CD4-positive, alpha-beta T cell treated with Interleukin-17A for 1 hour (primary cell): ENCODE measurements around the gene ALS2.
"Not testable (repeated sequence)": the region's sequence is repeated elsewhere in the genome, so short reads cannot be mapped to it uniquely, and the experiment has no call there.

Source experiments
- DNase-seq: peaks from one replicate; pipeline ENCODE4 v3.0.0-alpha.2; 2020

ALS2 gene

DNA sequence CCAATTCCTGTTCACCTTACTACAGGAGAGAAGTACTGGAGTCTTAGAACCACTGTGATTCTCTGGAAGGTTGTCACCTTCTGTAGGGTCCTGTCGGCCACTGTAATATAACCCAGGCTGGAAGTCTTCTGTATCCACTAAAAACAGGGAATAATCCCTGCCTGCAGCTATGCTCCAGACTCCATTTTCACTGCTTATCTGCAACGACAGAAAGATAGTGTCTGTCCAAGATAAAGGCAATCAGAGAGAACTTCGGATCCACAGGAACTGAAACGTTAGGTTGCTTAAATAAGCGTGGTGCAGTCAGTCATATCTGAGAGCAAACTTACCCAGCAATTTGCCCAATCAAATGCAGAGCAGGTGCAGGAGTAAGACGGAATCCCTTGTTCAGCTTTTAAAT, 34.2 kb downstream of the ALS2 start:
- no peak for DNase-seq

DNA sequence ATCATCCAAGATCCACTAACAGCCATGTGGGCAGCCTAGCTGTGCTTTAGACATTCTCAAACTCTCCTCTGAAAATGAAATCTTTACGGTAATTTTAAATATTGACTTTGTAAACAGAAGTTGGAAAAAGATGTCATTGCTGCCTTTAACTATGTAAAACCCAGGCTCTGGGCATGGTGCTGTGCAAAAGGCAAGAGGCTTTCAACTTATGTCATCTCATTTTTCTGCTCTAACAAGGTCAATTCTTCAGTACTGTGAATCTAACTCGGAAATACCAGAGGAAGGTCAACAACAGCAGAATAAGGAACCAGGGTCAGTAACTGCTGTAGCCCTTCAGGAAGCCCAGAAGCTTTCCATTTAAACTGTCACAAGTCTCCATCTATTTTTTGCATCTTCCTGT, 45.2 kb downstream of the ALS2 start:
- DNase-seq = no peak

DNA sequence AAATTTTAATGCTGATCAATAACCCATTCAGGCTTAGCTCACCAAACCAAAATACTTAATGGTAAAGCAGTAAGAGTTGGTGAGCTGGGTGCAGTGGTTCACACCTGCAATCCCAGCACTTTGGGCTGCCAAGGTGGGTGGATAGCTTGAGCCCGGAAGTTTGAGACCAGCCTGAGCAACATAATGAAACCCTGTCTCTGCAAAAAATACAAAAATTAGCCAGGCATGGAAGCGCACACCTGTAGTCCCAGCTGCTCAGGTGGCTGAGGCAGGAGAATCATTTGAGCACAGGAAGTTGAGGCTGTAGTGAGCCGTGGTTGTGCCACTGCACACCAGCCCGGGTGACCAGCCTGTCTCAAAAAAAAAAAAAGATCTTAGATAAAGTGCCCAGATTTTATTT, 46.6 kb downstream of the ALS2 start:
- DNase-seq = no peak

DNA sequence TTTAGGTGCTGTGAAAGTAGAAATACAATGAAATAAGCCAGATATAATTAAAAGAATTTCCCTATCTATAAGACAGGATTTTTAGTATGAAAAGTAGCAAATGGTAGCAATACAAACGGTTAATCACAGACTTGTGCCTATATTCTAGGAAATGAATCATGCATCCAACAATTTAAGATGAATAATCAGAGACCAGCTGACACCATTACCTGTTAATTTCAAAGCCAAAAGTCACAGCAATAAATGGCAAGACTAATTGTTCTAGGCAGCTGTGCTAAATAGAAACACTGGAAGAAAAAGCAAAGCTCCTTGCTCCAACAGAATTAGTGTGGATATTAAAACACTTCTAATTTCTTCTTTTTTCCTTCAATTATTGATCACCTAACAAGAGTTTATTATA, 47.2 kb downstream of the ALS2 start:
- DNase-seq = no peak

DNA sequence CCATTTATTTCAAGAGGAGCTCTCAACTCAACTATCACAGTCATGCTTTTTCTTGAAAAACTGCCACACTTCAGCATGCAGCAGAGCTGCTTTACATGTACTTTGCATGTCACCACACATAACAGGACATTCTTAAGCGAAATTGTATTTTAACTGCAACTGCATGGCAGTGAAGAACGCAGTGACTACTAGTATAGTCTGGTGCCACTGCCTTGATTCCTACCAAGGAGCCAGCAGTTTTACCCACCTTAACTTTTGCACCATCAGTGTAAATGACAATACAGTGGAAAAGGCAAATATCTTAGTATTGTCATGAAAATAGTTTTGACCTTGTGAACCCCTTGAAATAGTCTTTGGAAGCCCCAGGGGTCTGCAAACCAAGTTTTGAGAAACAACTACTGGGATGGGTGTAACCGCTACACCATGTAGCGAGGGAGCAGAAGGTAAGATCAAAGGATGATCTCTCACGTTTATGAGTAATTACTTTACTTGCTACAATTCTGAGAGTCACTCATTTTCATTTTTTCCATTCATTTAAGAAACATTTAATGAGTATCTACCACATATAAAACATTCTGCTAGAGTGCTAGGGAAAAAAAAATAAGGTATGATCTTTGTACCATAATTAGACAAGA, 50.0 kb downstream of the ALS2 start:
- no peak for DNase-seq

DNA sequence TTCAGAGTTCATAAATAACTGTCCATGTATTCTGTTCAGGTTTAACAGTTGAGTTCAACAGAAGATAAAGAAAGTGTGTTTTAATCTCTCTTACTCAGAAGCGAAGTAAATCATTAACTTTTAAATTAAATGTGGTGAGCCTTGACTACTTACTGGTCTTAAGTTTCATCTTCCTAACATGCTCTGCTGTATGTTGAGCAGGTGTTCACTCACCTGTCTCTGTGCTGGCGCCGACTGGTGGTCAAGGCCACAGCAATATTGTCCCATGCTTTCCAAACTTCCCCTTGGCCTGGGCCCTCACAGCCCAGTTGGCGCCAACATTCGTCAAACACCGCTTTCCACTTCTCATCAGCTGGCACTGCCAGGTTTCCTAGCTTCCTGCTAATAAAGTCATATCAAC, 65.3 kb downstream of the ALS2 start:
- DNase-seq = no peak

DNA sequence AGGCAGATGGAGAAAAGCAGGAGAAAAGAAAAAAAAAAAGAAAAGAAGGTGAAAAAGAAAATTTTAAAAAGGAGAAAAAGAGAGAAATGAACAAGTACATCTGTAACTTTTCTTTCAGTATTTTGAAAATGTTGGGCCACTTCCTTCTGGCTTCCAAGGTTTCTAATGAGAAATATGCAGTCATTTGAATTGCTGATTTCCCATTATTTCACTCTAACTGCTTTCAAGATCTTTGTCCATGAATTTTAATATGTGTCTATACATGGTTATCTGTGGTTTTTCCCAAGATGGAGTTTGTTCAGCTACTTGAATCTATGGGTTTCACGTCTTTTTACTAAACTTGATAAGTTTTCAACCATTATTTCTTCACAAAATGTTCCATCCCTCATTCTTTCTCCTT, 68.0 kb downstream of the ALS2 start:
- no peak for DNase-seq

DNA sequence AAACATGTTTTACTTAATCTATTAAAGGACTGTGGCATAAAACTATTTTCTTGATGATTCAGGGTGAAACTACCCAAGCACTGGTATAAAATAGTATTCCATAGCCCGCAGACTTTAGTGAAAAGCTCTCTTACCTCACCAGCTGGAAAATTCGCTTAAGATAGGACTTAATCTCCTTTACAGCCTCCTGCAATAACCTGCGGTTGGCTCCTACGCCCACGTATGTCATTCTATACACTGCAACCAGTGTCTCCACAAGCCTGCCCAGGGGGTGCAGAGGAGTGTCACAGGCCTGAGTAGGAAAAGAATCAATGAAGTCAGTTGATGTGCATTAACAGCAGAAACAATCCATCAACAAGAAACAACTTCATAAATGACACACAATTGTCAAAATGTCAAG, 71.0 kb downstream of the ALS2 start:
- no peak for DNase-seq

DNA sequence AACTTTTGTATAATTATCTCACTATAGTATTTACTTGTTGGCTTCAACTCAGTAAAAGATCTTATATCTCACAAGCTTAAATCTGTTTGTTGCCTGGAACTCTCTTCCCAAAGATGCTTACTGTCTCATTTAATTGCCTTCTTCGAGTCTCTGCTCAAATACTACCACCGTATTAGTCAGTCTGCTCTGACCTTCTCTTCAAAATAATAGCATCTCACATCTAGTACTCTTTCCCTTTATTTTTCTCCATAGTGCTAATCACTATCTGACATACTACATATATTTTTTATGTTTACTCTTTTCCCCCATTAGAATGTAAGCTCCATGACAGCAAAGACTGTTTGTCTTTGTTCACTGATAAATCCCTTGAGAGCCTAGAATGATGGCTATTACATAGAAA, 71.7 kb downstream of the ALS2 start:
- no peak for DNase-seq

DNA sequence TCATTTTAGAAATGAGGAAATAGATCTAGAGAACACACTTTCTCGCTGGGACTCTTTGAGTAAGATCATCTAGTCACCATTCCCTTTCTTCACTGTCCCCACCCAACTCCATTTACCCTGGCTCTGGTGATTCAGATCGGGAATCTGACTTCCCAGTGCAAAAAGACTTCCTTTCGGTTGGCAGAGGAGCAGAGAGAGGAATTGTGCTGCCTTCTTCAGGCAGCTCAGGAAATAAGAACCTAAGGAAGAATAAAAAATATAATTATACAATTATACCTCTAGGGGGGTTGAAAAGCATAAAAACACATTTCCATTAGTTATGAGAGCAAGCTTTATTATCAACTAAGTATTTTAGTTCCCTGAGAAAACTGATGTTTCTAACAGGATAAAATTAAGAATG, 73.0 kb downstream of the ALS2 start:
- no peak for DNase-seq

DNA sequence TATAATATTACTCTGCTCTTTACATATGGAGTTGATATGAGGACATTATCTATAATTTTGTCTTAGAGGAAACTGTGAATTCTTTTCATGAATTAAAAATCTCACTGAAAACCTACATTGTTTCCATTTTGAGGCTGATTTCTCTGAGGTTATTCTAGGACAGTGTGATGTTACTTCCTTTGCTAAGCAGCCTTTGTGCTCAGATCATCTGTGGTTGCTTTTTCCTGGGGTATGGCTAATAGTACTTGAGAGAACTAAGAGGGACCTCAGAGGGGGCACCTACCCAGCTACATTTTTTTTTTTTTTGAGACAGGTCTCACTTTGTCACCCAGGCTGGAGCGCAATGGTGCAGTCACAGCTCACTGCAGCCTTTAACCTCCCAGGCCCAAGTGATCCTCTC, 73.6 kb downstream of the ALS2 start:
- DNase-seq = no peak

DNA sequence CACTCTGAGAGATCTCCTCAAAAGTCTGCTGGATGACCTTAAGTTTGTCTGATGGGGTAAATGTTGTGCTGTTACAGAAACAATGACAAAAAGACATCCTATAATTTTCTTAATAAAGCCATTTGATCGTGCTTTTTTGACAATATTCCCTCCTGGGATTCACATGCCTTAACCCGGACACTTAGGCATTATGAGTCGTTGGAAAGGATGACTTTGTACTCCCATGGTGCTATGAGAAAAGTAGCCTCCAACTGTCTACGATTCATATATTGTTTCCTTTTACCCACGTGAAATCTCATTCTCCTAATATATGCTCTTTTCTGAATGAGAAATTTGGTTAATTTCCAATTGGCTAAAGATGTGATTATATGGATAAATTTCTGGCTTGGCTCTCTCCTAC, 76.2 kb downstream of the ALS2 start:
- no peak for DNase-seq

DNA sequence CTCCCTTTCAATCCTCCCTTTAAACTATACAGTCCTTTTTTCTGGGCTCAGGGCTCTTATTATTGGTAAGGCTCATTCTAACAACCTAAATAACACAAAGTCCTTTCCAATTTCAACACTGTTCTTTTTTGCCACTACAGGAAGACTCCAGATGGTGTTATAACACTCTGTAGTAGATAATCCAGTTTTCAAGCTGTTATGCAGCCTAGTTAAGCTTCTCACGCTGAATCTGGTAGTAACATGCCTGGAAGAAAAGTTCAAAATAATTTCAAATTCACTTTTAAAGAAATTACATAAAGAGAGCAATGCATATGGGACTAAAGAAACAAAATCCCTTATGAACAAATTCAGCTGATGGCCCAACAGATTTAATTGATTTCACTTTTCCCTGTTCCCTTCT, 79.1 kb downstream of the ALS2 start:
- no peak for DNase-seq

DNA sequence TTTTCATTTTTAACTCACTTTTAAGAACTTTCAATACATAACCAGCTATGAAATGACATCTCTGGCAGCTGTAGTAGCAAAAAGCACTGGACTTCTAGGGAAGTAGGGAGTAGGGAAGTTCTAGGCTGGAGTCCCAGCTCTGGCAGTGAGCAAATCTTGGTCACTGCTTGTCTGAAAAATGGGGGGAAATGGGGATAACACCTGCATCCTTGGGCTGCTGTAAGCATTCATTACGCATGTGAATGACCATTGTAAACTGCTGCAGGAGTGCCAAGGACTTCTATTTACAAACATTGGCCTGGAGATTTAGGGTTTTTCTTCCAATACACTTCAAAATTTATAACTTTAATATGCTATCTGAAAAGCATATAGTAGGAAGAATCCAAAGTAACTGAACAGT, 81.3 kb downstream of the ALS2 start:
- DNase-seq = no peak

DNA sequence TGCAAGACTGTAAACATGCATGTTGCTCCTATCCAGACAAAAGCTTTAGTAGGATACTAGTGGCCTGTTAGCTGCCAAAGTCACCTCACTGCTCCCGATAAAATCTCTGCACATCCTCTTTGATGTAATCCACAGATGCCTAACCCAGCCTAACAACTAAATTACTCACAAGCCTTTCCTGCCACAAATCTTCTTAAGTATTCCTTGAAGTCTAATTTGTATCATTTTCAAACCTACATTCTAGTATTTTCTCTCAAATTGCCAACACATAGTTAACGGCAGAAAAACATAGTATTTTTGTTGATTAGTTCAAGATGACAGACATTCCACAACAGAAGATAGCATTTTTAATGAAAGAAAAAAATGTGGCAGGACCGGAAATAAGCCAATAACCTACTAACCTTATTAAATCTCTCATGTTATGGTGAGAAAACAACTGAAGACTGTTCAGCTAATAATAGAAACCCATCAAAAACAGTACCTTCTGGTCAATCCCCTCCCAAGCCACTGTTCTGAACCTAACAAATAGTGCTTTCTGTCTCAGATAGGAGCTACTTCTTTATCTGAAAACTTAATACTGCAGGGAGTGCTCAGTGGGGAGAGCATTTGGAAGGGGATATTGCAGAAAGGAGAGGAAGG, 82.0 kb downstream of the ALS2 start, which contains the start of gene MPP4:
MPP4 (minus strand) TSS at position 57 of the 639 bp plus-strand sequence. CDS start 4,690 bp downstream, outside the sequence.
- DNase-seq = no peak

DNA sequence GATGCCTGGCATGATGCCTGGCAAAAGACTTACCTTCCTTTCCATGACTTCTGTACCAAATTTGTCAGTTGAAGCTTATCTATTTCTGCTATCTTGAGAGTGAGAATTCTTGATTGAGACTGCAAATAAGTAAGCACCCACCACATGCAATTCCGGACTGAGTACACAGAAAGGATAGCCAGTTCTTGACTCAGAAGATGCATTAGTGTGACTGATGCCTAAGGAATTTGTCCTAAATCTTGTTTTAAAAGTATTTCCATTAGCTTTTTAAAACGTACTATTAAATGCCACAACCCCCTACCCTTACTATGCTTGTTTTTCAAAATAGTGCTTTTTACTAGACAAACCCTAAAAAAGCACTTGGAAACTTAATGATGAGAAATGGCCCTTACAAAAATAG, 82.8 kb downstream of the ALS2 start:
- DNase-seq = no peak

DNA sequence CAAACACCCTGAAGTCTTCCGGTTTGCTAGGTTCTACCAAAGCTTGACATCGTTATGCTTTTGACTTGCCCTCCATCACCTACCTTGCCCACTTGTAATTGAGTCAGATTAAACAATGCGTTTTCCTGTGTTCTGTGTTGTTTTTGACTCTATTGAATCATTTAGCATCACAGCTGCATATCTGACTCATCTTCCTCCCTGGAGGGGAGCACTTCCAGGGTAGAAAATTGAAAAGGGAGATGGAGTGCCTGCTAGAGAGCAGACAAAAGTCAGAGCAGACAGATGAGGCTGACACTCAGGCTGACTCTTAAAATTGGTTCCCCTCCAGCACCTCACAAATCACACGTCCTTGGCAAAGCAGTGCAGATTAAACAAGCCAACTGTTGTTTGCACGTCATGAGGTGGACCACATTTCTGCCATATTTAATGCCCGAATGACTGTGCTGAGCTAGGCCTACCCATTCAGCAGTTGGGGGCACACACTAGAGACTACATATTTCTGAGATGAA, 84.5 kb downstream of the ALS2 start:
- DNase-seq = no peak

DNA sequence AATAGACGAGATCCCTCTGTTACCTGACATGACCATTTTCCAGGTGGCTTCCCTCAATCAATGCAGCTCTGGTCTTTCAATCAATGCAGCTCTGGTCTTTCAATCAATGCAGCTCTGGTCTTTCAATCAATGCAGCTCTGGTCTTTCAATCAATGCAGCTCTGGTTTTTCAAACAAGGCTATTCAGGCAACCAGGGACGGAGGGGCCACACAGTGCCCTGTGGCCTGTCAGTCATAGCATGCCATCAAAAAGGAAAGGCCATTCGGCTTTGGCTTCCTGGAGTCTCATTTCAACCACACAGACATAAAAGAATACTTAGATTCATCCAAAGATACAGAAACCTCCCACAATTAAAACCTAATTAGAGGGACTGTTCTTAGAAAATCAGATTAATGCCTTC, 95.6 kb downstream of the ALS2 start:
- DNase-seq = no peak

DNA sequence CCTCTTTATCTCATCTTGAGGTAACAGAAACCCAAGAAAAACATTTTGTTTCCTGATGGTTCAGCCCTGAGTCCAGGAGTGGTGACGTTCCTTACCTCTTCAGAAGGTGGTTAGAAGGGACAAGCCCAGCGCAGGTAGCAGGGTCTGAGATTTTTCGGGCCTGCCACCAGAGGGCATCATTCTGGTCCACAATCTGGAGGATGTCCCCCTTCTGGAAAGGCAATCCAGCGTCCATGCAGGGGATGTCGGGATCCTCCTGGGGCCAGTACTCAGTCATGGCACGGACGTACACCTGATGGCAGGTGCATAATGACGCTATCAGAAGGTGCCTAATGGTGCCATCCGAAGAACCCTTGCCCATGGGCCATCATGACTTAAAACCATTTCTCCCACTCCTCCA, 100.0 kb downstream of the ALS2 start:
- DNase-seq = peak; percentile 9

DNA sequence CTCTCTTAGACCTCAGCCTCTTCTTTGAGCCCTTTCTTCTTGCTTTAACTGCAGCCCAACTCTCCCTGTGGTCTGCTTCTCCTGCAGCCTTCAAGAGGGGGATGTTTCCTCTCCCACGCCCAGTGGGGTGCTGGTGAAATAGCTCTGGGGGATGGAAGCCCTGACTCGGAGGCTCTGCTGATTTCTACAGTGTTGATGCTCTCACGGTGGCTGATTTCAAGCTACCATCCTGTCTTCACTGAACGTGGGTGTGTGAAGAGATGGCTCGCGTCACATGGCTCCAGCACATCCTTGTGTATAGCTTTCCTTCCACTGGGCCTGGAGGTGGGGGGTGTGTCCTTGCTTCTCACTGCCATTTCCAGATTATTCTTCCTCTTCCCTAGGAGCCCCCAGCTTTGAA, 102.3 kb downstream of the ALS2 start:
- no peak for DNase-seq

DNA sequence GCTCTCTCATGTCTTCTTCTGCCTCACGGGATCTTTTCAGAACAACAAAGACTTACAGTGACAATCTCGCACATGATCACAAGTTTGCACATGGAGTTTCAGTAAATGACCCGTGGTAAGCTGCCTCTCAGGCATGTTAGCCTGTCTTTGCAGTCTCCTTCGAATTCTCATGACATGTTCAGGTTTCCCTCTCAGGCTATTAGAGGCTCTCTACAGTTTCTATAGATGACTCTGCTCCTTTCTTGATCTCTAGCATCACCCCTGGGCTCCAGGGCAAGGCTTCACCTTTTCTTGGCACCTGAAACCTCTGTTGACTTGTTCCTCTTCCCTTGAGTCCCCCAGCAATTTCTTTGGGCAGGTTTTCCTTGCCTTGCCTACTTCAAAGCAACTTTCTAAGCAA, 105.3 kb downstream of the ALS2 start:
- no peak for DNase-seq

DNA sequence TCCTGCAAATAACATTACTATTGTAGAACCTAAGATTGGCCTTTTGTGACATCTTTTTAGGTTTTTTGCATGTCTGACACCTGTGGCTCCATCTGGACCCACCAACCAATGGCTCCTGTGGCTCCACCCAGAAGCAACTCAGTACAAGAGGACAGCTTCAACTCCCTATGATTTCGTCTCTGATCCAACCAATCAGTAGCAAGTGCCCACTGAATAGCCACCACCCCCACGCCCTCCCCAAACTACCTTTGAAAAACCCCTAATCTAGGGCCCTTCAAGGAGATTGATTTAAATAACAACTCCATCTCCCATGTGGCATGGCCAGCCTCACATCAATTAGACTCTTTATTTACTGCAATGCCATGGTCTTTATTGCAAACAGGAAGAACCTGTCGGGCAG, 105.9 kb downstream of the ALS2 start:
- no peak for DNase-seq

DNA sequence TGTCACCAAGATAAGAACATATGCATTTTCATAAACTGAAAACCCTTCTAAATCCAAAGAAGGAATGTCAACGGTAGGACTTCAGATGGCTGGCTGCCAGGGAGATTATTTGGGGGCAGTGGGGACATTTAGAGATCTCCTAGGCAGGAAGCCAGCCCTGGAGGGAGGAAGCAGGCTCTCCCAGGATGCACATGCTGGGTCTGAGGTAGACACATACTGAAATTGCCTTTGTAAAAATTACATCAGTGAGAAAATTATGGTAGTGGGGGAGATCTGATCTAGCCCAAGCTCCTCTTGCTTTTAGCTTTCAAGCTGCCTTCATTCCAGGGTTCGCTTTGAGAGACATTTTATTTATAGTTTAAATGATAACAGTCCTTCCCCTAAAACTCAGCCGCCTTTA, 106.4 kb downstream of the ALS2 start:
- DNase-seq = no peak

DNA sequence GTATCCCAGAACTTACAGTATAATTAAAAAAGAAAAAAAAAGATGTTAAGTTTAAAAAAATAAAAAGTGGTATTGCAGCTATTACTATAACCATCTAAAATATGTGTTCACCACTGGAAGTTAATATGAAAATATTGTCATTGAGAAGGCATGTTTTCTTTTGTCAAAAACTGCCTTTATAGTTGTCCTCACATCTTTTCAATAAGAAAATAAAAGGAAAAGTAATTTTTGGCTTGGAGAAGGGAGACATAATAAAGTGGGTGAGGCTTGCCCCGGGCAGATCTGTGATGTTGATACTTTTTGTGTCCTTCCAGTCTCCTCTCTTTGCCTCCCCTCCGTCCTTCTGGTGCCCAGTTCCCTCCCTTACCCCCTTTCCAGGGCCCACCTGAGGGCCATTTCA, 107.2 kb downstream of the ALS2 start:
- no peak for DNase-seq

DNA sequence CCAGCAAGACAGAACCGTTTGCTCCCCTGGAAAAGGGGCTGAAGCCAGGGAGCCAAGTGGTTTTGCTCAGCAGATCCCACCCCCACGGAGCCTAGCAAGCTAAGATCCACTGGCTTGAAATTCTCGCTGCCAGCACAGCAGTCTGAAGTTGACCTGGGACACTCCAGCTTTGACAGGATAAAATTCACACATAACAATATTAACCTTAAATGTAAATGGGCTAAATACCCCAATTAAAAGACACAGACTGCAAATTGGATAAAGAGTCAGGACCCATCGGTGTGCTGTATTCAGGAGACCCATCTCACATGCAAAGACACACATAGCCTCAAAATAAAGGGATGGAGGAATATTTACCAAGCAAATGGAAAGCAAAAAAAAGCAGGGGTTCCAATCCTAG, 109.5 kb downstream of the ALS2 start:
- not testable (repeated sequence) for DNase-seq
